ENCODE results near the gene LGALS9C.
"Not testable (repeated sequence)": the region's sequence is repeated elsewhere in the genome, so short reads cannot be mapped to it uniquely, and the experiment has no call there.

The LGALS9C gene

GRCh38 chr17:18478362-18478761 lies 1.8 kb downstream of the LGALS9C start:
- DNase-seq (ENCODE audit: low read depth in 3 of 3), result not testable (repeated sequence)

- DNase-seq (ENCODE audit: low read depth in 3 of 3), result not testable (repeated sequence)
Observed at GRCh38 chr17:18478977-18479595, 2.5 kb downstream of the LGALS9C start.

GRCh38 chr17:18481775-18482174 lies 5.2 kb downstream of the LGALS9C start:
- not testable (repeated sequence) for DNase-seq (ENCODE audit: low read depth in 3 of 3)

GRCh38 chr17:18485936-18486464 lies 9.4 kb downstream of the LGALS9C start:
- DNase-seq (ENCODE audit: low read depth in 3 of 3), result not testable (repeated sequence)

GRCh38 chr17:18487633-18488032 lies 11.0 kb downstream of the LGALS9C start:
- DNase-seq (ENCODE audit: low read depth in 3 of 3), result not testable (repeated sequence)

GRCh38 chr17:18488622-18489021 lies 12.0 kb downstream of the LGALS9C start:
- not testable (repeated sequence) for DNase-seq (ENCODE audit: low read depth in 3 of 3)

- DNase-seq (ENCODE audit: low read depth in 3 of 3), result not testable (repeated sequence)
Observed at GRCh38 chr17:18490016-18490415, 13.4 kb downstream of the LGALS9C start.

- not testable (repeated sequence) for DNase-seq (ENCODE audit: low read depth in 3 of 3)
Observed at GRCh38 chr17:18492712-18493480, 16.3 kb downstream of the LGALS9C start.

GRCh38 chr17:18494250-18494768 lies 17.7 kb downstream of the LGALS9C start:
- not testable (repeated sequence) for DNase-seq (ENCODE audit: low read depth in 3 of 3)

GRCh38 chr17:18497044-18497443 lies 20.5 kb downstream of the LGALS9C start:
- DNase-seq (ENCODE audit: low read depth in 3 of 3), result not testable (repeated sequence)

GRCh38 chr17:18499100-18499499 lies 22.5 kb downstream of the LGALS9C start:
- DNase-seq (ENCODE audit: low read depth in 3 of 3), result not testable (repeated sequence)

- not testable (repeated sequence) for DNase-seq (ENCODE audit: low read depth in 3 of 3)
Observed at GRCh38 chr17:18499756-18500155, 23.2 kb downstream of the LGALS9C start.

GRCh38 chr17:18500281-18500680 lies 23.7 kb downstream of the LGALS9C start:
- not testable (repeated sequence) for DNase-seq (ENCODE audit: low read depth in 3 of 3)

GRCh38 chr17:18500816-18501215 lies 24.2 kb downstream of the LGALS9C start:
- not testable (repeated sequence) for DNase-seq (ENCODE audit: low read depth in 3 of 3)

GRCh38 chr17:18503221-18503620 lies 26.6 kb downstream of the LGALS9C start:
- DNase-seq (ENCODE audit: low read depth in 3 of 3), result not testable (repeated sequence)

- DNase-seq (ENCODE audit: low read depth in 3 of 3), result not testable (repeated sequence)
Observed at GRCh38 chr17:18507729-18508128, 31.1 kb downstream of the LGALS9C start.

- not testable (repeated sequence) for DNase-seq (ENCODE audit: low read depth in 3 of 3)
Observed at GRCh38 chr17:18508667-18509066, 32.1 kb downstream of the LGALS9C start.

GRCh38 chr17:18521100-18521499 lies 44.5 kb downstream of the LGALS9C start:
- DNase-seq (ENCODE audit: low read depth in 3 of 3), result not testable (repeated sequence)

- DNase-seq (ENCODE audit: low read depth in 3 of 3), result not testable (repeated sequence)
Observed at GRCh38 chr17:18525015-18525414, 48.4 kb downstream of the LGALS9C start.

- not testable (repeated sequence) for DNase-seq (ENCODE audit: low read depth in 3 of 3)
Observed at GRCh38 chr17:18526168-18526800, 49.7 kb downstream of the LGALS9C start.

GRCh38 chr17:18527354-18527753 lies 50.8 kb downstream of the LGALS9C start:
- DNase-seq (ENCODE audit: low read depth in 3 of 3), result not testable (repeated sequence)

GRCh38 chr17:18528435-18528834 lies 51.8 kb downstream of the LGALS9C start:
- DNase-seq (ENCODE audit: low read depth in 3 of 3), result not testable (repeated sequence)

Data from stimulated activated CD4-positive, alpha-beta T cell treated with anti-CD3 and anti-CD28 coated beads, TNF-alpha, amount 100 ng/mL, for 4 hours (primary cell).